Chondrocyte (in vitro differentiated cells): ENCODE results near the gene CSNK1G3. TPM values are rescaled to one million over a fixed set of nuclear protein-coding genes. Genes with fewer than 3 reads are reported as not detected.

ENCODE experiments used
- DNase-seq: peaks from one replicate; pipeline ENCODE4 v3.0.0; 2021; ENCODE audit warnings: mixed read lengths, low spot score
- H3K27ac Mint-ChIP-seq: one replicate; pipeline ENCODE4 v1.8.0; 2021; ENCODE audit warnings: mild to moderate bottlenecking, moderate library complexity, mixed read lengths; ENCODE audit not compliant: unreplicated experiment
- H3K27me3 Mint-ChIP-seq: 2 replicates; pipeline ENCODE4 v1.8.0; 2021; ENCODE audit warnings: low read depth, mixed read lengths
- H3K36me3 Mint-ChIP-seq: 2 replicates; pipeline ENCODE4 v1.8.0; 2021; ENCODE audit warnings: low read depth, mixed read lengths
- H3K4me1 Mint-ChIP-seq: 2 replicates; pipeline ENCODE4 v1.8.0; 2021; ENCODE audit warnings: low read depth, mild to moderate bottlenecking, mixed read lengths
- H3K4me3 Mint-ChIP-seq: one replicate; pipeline ENCODE4 v1.8.0; 2021; ENCODE audit warnings: mild to moderate bottlenecking, moderate library complexity, mixed read lengths; ENCODE audit not compliant: unreplicated experiment
- H3K9me3 Mint-ChIP-seq: 2 replicates; pipeline ENCODE4 v1.8.0; 2021; ENCODE audit warnings: low read depth, mixed read lengths
- CTCF ChIP-seq: fragments of 200-600 bp; sonication (generic); IDR thresholded peaks from 2 replicates; pipeline ENCODE4 v1.5.0; 2021; ENCODE audit warnings: antibody characterized with exemption, mild to moderate bottlenecking, moderate library complexity
- total RNA-seq: library from RNA; stranded (reverse); gene quantifications from 3 replicates; pipeline ENCODE4 v1.2.1, GENCODE V29; 2021

Gene CSNK1G3
- total RNA-seq, 1 donor from 2014 or later, result 42.2 TPM

GRCh38 chr5:123514615-123515355 lies 2.8 kb downstream of the CSNK1G3 start:
- H3K27ac Mint-ChIP-seq, result peak overlapping the region; percentile 50
- peaks cover 41% of the 10 kb centered on the region for H3K4me1 Mint-ChIP-seq

DNA sequence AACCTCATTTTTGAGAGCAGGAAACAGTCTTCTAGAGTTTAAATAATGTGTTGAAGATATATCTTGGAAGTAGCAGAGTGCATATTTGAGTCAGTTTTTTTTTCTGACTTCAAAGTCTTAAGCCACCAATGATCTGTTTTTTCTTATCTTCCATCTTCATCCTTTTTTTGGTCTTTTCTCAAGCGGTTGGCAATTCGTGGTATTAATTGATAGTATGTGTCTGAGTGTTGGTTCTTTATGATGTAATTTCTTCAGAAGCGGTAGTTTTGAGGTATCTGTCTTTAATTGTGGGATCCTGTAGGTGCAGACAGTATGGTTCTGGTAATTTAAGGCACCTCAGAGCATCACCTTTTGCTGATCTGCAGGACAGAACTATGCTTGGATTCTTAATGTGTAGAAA lies 3.9 kb downstream of the CSNK1G3 start:
- H3K27ac Mint-ChIP-seq, result no peak overlapping the region
- no peak for TF ChIP-seq CTCF
- peaks cover 47% of the 10 kb centered on the region for H3K4me1 Mint-ChIP-seq
- H3K27me3 Mint-ChIP-seq, result no peaks in the 10 kb centered on the region
- H3K9me3 Mint-ChIP-seq, result no peaks in the 10 kb centered on the region
- no peaks in the 10 kb centered on the region for H3K36me3 Mint-ChIP-seq
- H3K4me3 Mint-ChIP-seq, result no peak overlapping the region
- DNase-seq, result no peak

More at GRCh38 chr5:123514615-123515355, 2.8 kb downstream of the CSNK1G3 start:
- Mint-ChIP-seq H3K9me3 (no peaks in the 10 kb centered on the region), H3K4me3 (peak overlapping the region; percentile 10), H3K27me3 (no peaks in the 10 kb centered on the region), H3K36me3 (no peaks in the 10 kb centered on the region)
- DNase-seq, result no peak
- TF ChIP-seq CTCF, result no peak

DNA sequence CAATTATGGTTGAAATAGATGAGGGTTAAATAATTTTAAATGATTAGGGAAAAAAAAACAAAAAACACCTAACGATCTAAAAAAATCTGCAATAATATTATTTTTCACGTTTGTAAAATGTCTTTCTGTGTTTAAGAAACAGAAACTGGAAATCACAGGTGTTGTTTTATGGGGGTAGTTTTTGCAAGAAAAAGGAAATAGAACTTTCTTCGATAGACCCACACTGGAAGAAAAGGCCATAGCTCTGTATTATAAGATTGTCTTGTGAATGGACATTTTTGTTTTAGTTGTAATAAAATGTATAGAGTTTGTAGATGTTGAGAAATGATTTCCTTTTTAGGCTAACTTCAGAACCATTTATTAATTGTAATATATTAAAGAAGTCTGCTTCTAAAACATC lies 5.5 kb downstream of the CSNK1G3 start:
- Mint-ChIP-seq H3K27ac (no peak overlapping the region), H3K4me3 (no peak overlapping the region), H3K27me3 (no peaks in the 10 kb centered on the region), H3K9me3 (no peaks in the 10 kb centered on the region), H3K36me3 (no peaks in the 10 kb centered on the region), H3K4me1 (peaks cover 49% of the 10 kb centered on the region)
- no peak for DNase-seq
- TF ChIP-seq CTCF, result no peak

- no peaks in the 10 kb centered on the region for H3K27me3 Mint-ChIP-seq
- DNase-seq, result no peak
- H3K36me3 Mint-ChIP-seq, result no peaks in the 10 kb centered on the region
- no peaks in the 10 kb centered on the region for H3K9me3 Mint-ChIP-seq
- TF ChIP-seq CTCF, result no peak
- no peak overlapping the region for H3K27ac Mint-ChIP-seq
- peaks cover 47% of the 10 kb centered on the region for H3K4me1 Mint-ChIP-seq
- no peak overlapping the region for H3K4me3 Mint-ChIP-seq
Measured at GRCh38 chr5:123518111-123518510, 6.1 kb downstream of the CSNK1G3 start.

DNA sequence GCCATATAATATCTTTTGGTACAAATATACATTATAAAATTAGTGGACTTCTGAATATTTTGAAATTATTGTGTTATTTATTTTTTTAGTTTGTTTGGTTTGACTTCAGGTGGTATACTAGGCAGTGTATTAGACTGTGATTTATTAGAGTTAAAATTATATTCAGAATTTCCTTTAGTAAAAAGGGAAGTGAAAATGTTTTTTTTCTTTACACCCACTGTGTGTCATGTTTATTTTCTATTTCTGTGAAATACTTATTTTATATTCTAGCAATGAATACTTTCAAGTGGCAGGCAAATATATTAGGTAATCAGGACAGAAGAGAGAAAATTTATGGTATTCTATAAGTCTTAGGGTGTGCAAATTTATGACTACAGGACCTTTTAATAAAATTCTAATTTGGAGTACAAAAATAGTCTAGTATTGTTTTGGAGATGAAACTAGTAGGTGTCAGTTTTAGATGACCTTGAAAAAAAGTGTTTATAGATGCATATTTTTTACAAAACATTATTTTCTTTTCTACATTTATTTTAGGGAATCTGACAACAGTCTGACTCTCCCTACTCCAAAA lies 8.8 kb downstream of the CSNK1G3 start:
- no peak overlapping the region for H3K27ac Mint-ChIP-seq
- no peaks in the 10 kb centered on the region for H3K36me3 Mint-ChIP-seq
- H3K27me3 Mint-ChIP-seq, result no peaks in the 10 kb centered on the region
- H3K4me1 Mint-ChIP-seq, result peaks cover 40% of the 10 kb centered on the region
- H3K9me3 Mint-ChIP-seq, result no peaks in the 10 kb centered on the region
- no peak overlapping the region for H3K4me3 Mint-ChIP-seq
- no peak for DNase-seq
- no peak for TF ChIP-seq CTCF
